Right ventricle myocardium superior (tissue), 1 donor: ENCODE data around the gene DGAT2. TPM values are rescaled to one million over a fixed set of nuclear protein-coding genes. Genes with fewer than 3 reads are reported as not detected.

Experiments
- ATAC-seq: fragments of 200-7000 bp; cut with Tn5 transposase; one replicate; pipeline ENCODE4 v1.9.1; 2020; ENCODE audit warnings: mild to moderate bottlenecking; ENCODE audit not compliant: poor library complexity
- DNase-seq: peaks from one replicate; pipeline ENCODE4 v3.0.0-alpha.2; 2020
- intact Hi-C: fragments of 100-400 bp; cut with DNase I; formaldehyde crosslinking; loops from one replicate; pipeline ENCODE4 v1.11.2; 2022
- total RNA-seq: library from RNA; stranded (reverse); fragmentation: NEBNext Ultra II Directional; extraction: Animal tissue kit (Norgen Biotek cat#: 25700); gene quantifications from one replicate; pipeline ENCODE4 v1.2.1, GENCODE V29; 2021
- donor health status: DM: no; HTN: yes; CAD: no; lungs with severe emphysema.

The DGAT2 gene
- total RNA-seq, 1 donor from 2014 or later = 20.7 TPM

DNA sequence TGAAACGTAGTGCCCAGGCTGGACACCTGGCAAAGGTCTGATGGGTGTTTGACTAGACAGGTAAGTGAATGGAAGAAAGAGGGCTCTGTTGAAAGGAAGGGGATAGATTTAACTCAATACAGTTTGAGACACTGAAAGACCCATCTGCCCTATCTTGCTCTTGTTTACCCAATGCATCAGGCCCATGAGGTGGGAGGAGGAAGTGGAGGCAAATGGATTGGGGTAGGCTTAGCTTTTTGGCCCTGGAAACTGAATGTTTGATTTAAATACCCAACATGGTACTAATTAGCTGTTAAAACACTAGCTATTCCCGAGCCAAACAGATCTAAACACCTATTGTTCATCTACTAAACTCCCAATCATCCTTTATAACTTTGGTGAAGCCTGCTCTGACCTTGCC lies 42.9 kb downstream of the DGAT2 start:
- ATAC-seq (no peak), DNase-seq (no peak)
- intact Hi-C loops = no loop called here

DNA sequence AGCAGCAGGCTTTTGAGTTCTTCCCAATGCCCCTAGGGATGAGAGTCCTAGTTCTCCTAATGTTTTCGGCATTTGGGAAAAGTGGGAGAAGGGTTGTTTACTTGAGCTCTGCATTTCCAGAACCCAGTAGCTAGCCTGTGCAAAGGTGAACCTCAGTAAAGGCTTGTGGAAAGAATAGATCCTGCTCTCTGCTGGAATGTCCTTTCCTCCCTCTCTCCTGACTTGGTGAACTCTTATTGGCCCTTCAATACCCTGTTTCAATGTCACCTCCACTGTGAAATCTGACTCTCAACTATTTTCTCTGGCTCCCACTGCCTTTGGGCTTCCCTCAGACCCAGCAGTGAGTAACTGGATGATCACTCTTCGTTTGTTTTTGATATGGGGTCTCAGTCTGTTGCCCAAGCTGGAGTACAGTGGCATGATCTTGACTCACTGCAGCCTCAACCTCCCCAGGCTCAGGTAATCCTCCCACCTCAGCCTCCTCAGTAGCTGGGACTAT lies 44.0 kb downstream of the DGAT2 start:
- intact Hi-C loops = no loop called here
- DNase-seq = no peak
- no peak for ATAC-seq

DNA sequence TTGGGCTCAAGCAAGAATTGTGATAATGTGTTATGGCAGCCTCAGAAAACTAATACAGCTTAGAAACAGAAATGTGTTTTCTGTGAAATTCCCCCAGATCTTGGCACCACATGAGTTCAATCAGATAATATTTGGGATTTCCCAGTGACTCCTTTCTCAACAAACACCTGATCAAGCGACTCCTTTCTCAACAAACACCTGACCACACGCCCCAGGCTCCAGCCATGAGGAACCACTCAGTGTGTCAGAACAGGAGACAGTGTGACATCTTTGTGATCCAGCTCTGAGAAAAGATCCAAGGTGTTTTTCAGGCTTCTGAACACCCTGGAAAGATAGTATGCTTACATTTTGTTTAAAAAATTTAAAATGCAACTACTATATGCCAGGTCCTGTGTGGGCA lies 44.5 kb downstream of the DGAT2 start:
- no peak for ATAC-seq
- intact Hi-C loops = no loop called here

DNA sequence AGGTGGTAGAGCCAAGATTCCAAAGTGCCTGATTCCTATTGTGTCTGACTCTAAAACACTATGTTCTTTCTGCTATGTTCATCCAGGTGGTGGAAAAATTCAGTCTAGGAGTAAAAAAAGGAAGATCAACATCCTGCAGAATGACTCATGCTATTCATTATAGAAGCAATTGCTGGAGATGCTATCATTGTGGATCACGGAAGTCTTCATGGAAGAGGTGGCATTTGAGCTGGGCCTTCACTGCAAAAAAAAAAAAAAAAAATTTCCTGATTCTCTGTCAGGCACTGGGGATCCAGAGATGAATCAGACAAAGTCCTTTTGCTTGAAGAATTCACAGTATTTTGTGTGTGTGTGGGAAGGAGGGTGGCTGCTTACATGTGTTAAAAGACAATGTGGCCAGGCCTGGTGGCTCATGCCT lies 45.1 kb downstream of the DGAT2 start:
- no peak for ATAC-seq
- no peak for DNase-seq
- intact Hi-C loops = no loop called here

More for the DNA sequence above, 44.5 kb downstream of the DGAT2 start:
- no peak for DNase-seq

DNA sequence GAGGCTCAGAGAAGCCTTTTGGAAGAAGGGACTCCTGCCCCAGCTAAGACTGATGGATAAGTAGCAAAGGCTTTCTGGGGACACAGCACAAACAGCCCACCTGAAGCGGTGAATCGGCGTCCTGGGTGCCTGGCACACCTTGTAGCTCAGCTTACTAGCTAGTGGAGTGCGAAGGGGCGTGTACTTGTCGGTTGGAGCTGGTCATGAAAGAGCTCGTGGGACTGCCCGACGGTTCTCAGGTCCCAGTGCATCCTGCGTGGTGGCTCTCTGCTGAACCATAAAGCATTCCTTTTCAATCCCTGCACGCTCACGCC lies 45.7 kb downstream of the DGAT2 start:
- intact Hi-C loops = no loop called here
- ATAC-seq (peak; percentile 36), DNase-seq (no peak)

DNA sequence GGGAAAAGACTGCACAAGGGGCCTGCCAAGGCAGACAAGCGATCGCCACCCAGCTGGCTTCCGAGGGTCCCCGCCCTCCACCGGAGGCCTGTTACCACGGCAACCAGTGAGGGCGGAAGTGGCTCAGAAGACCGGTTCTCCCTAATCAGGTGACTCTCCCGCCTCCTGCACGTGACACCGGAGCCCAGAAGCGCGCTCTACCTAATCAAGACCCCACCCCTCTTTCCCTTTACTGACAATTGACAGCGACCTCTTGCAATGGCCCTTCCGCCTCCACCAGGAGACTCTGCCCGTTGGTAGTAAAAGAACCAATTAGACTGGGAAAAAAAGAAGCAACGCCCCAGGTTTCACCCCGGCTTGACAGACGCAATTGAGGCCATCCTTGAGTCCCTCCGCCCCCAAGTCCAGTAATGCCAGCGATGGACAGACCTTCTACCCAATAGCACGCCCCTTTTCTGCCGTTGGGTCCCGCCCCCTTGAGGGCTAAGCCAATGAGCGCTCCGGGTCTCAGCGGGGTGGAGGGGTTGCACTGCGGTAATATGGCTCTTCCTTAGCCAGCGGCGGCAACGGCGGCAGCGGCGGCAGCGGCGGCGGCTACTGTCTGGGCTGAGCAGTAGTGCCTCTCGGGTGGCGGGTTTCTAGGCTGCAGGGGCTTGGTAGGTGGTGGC lies 46.2 kb downstream of the DGAT2 start, which contains the start of gene UVRAG:
Gene UVRAG, plus strand, starts transcription at position 534 of the 668 bp plus-strand sequence. CDS start 198 bp downstream, outside the sequence.
- intact Hi-C loops = no loop called here
- peak; percentile 98 for DNase-seq
- peak; percentile 97 for ATAC-seq

DNA sequence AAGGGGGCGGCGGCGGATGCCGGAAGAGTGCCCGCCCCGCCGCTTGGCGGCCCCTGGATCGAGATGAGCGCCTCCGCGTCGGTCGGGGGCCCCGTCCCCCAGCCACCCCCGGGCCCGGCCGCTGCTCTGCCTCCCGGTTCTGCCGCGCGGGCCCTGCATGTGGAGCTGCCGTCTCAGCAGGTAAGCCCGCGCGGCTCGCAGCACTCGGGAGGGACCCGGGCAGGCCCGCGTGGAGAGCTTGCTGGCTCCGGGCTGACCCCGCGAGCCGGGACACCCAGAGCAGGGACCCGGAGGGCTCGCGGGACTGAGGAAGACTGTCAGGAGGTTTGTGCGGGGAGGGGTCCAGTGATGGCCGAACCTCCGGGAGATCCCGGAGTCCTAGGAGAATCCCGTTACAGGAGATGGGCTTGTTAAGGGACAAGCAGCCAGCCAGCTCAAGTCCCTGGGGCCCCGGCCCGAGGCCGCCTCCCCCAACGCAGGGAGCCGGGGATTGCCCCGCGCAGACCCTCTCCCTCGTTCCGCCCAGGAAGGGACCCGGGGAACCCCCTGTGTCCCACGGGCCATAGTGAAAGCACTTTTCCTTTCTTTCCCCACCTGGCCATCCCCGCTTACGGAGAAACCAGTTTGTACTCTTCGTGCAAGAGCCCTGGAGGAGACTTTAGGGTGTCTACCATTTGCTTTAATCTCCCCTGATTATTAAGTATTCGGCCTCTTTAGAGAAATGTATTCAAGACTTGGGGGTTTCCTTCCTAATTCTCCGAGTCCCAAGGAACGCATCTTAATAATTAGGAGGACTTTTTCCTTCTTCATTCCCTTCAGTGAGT lies 47.0 kb downstream of the DGAT2 start:
- peak; percentile 46 for ATAC-seq
- DNase-seq = no peak
- intact Hi-C loops = no loop called here

DNA sequence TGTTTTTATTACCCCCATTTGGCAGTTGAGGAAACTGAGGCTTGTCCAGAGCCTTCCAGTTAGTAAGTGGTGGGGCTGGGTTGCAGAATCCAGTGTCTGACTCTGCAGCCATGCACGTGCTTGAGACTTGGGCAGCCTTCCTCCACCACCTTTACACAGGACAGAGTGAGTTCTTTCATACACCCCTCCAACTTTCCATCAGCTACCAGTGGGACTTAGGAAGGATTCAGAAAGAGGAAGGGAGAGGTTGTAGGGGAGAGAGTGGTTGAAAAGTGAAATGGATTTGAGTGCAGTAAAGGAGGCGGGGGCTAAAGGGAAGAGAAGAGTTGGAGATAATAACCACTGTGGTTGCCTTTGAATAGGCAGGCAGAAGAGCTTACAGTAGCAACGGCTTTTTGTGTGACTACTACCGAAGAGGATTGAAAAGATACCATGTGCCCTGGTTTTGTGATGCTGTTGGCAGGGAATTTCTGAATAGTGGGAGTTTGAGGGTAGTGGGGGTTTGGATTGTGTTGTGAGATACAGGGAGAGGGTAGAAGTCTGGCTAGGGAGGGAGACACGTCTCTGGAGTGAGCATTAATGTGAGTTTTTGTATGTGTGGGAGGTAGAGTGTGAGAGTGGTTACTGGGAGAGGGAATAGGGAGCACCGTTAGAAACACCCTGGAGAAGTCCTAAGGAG lies 48.1 kb downstream of the DGAT2 start:
- DNase-seq = no peak
- no peak for ATAC-seq
- intact Hi-C loops = no loop called here

DNA sequence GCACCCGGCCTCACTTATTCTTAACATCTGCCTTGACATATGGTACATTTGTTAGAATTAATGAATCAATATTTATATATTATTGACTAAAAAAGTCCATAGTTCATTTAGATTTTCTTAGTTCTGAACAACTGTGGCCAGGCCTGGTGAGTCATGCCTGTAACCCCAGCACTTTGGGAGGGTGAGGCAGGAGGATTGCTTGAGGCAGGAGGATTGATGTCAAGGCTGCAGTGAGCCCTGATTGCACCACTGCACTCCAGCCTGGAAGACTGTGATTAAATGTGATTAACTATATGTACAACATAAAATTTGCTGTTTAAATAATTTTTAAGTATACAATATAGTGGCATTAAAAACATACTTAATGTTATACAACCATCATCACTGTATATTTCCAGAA lies 52.1 kb downstream of the DGAT2 start:
- no peak for DNase-seq
- intact Hi-C loops = no loop called here
- no peak for ATAC-seq

DNA sequence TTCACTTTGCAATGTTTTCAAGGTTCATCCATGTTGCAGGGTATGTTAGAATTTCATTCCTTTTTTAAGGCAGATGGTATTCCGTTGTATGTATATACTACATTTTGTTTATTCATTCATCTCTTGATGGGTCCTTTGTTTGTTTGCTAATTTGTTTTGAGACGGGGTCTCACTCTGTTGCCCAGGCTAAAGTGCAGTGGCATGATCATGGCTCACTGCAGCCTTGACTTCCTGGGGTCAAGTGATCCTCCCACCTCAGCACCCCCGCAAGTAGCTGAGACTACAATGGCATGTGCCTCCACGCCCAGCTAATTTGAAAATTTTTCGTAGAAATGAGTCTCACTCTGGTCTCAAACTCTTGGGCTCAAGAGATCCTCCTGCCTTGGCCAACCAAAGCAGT lies 52.6 kb downstream of the DGAT2 start:
- intact Hi-C loops = no loop called here
- no peak for DNase-seq
- ATAC-seq = no peak

DNA sequence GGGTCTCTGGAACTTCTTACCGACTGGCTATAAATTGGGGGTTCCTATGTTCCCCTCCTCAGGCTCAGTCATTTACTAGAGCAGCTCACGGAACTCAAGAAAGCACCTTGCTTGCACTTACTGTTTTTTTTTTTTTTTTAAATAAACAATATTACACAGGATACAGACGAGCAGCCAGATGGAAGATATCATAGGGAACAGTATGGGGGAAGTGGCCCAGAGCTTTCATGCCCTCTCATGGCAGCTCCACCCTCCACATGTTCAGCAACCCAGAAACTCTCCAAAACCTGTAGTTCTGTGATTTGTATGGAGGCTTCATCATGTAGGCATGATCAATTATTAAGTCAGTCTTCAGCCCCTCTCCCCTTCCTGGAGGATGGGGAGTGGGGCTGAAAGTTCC lies 54.0 kb downstream of the DGAT2 start:
- DNase-seq (no peak), ATAC-seq (no peak)
- intact Hi-C loops = no loop called here

DNA sequence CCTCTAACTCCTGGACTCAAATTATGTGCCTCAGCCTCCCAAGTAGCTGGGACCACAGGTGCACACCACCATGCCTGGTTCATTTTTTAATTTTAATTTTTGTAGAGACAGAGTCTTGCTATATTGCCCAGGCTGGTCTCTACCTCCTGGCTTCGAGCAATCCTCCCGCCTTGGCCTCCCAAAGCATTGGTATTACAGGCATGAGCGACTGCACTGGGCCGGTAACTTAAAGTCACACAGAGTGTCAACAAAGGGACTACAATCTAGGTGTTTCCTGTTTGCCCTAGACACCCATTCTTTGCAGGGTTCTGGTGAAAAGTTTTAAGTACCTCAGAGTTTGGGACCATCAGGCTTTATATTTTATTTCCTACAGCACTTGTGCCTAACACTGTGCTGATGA lies 54.8 kb downstream of the DGAT2 start:
- no peak for ATAC-seq
- intact Hi-C loops = no loop called here
- no peak for DNase-seq

DNA sequence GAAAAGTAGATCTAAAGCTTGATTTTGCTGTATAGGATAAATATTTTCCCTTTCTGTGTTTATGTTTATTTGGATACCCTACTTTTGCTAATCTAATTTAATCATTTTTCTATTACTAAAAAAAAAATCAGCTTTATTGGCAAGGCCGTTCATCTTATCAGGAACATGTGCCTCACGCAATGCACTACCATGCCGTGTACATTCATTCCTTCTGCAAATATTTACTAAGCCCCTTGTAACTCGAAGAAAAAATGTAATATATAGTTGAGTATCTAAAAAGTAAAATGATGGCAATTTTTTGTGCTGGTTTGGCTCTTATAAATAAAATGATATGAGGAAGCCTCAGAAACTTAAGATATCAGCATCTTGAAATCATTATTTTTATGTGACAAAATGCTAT lies 55.4 kb downstream of the DGAT2 start:
- ATAC-seq (no peak), DNase-seq (no peak)
- intact Hi-C loops = no loop called here

DNA sequence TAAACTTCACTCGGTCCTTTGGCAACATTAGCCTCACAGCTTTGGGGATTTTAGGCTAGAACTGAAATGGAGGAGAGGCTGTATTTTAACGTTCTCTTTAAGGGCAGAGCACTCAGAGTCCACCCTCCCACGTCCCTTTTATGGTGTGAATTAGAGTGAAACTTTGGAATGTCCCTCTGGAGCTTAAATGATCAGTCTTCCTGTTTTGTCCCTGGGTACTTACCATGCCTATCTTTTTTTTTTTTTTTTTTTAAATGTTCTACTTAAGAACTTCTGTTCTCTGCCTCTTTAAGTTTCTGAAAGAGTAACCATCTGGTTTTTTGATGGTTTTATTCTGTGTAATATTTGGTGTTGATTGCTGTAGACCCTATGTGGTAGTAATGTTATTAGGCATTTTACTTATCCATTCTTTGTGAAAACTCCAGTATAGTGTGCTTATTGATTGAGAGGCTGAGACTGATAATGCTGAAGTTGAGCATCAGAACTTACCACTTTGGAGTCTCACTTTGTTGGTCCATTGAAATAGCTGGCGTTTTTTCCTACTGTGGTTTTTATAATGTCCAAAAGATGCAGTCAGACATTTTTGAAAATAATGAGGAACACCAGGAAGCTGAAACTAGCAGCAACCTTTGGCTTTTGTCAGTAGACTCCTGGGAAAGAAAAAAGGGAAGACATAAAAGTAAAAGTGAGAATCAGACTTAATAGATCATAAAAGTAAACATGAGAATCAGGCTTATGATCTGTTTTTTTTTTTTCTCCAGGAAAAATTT lies 58.1 kb downstream of the DGAT2 start:
- DNase-seq = no peak
- ATAC-seq = peak; percentile 87
- intact Hi-C loops = no loop called here

DNA sequence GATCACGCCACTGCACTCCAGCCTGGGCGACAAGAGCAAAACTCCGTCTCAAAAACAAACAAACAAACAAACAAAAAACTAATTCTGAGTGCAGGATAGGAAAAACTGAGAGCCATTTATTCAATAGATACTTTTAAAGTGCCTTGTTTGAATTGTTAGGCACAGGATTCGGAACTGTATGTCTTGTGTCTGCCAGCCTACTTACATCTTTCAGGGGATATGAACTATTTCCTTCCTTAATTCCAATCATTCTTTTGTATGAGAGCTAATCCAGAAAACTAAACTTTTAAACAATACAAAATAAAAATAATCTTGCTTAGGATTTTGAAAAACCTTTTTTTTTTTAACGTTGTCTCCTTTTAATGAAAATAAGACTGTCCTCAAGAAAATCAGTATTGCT lies 59.0 kb downstream of the DGAT2 start:
- DNase-seq (no peak), ATAC-seq (no peak)
- intact Hi-C loops = no loop called here

DNA sequence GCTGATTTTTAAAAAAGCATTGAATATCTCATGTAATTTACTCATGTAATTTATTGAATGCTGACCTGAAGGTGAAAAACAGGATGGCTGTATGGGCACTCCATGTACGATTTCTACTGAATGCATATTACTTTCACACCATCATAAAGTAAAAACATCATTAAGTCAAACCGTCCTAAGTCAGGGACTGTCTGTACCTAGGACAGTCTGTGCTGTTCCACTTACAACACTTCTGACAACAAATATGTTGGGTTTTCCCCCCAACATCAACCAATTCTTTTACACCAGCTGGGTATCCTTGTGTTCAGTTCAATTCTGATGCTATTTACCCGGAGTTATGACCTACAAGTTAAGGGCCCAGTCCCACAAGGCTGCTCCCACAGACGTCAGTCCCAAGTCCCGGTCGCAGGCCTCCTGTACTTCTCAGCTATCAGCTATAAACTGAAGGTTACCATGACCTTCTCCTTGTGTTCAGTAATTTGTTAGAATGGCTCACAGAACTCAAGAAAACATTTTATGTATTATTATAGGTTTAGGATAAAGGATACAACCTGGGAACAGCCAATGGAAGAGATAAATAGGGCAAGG lies 63.4 kb downstream of the DGAT2 start:
- intact Hi-C loops = no loop called here
- DNase-seq (no peak), ATAC-seq (no peak)

DNA sequence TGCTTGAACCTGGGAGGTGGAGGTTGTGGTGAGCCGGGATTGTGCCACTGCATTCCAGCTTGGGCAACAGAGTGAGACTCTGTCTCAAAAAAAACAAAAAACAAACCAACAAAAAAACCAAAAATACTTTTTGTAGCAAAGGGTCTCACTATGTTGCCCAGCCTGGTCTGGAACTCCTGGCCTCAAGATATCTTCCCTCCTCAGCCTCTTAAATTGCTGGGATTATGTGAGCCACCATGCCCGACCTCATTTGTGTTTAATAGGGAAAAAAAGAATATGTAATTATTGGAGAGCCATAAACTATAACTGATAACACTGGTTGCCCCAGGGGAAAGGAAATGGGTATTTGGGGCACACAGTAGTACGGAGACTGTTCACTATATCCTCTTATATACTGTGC lies 66.2 kb downstream of the DGAT2 start:
- ATAC-seq = no peak
- intact Hi-C loops = no loop called here
- DNase-seq = no peak

DNA sequence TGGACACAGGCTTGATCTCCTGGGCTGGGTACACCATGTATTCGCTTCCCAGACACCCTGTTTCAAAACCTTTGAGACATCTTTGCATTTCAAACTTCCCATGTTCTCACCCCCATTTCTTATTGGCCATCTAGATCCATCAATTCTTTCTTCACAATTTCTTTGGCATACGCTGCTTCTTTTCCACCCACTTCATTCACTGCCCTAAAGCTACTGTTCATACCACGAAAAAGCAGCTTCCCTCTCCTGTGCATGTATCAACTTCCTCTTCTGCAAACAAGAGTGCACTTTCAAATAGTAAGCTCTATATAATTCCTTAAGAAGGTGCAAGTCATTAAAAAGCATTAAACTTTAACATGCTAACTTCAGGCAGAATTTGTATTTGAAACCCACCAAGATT lies 67.8 kb downstream of the DGAT2 start:
- ATAC-seq (peak; percentile 34), DNase-seq (no peak)
- intact Hi-C loops = no loop called here

DNA sequence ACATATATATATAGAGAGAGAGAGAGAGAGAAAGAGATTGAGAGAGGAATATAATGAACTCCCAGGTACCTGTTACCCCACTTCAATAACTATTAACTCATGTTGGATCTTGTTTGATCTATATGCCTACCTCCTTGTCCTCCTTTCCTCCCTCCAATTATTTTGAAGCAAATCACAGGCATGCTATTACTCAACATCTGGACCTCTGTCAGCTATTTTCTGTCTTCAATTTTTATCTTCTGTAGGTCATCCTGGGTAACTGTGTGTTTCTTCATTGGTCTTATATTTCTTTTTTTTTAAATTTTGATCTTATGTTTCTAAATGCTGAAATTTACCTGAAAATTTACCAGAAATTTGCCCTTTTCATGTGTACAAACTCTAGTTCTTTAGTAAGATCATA lies 71.3 kb downstream of the DGAT2 start:
- ATAC-seq = peak; percentile 54
- no peak for DNase-seq
- intact Hi-C loops = no loop called here
